Panc1 (cell line): ENCODE measurements around the gene CLASRP.

Experiments
- SIN3A ChIP-seq: IDR thresholded peaks from 2 replicates; pipeline ENCODE4 v1.6.1; 2012; ENCODE audit warnings: low read depth, mild to moderate bottlenecking, low read length, moderate library complexity, borderline replicate concordance; ENCODE audit not compliant: insufficient read depth
- TF ChIP-seq, protein P1 (sequence below): fragments of 450-650 bp; IDR thresholded peaks from 2 replicates; pipeline ENCODE4 v1.5.1; 2017; ENCODE audit warnings: mild to moderate bottlenecking

DNA sequence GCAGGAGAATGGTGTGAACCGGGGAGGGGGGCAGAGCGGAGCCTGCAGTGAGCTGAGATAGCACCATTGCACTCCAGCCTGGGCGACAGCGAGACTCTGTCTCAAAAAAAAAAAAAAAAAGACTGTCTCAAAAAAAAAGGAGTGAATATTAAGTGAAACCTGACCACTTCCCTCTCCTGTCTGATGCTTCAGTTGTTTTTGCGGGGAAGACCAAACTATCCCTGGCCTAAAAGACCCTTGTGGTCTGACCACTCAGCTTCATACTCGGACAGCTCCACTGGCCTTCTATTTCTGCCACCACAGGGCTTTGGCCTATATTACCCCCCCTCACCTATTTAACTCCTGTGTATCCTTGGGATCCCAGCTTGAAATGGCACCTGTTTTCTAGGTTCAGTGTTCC is 2.3 kb downstream of the CLASRP start:
- TF ChIP-seq, protein P1, sequence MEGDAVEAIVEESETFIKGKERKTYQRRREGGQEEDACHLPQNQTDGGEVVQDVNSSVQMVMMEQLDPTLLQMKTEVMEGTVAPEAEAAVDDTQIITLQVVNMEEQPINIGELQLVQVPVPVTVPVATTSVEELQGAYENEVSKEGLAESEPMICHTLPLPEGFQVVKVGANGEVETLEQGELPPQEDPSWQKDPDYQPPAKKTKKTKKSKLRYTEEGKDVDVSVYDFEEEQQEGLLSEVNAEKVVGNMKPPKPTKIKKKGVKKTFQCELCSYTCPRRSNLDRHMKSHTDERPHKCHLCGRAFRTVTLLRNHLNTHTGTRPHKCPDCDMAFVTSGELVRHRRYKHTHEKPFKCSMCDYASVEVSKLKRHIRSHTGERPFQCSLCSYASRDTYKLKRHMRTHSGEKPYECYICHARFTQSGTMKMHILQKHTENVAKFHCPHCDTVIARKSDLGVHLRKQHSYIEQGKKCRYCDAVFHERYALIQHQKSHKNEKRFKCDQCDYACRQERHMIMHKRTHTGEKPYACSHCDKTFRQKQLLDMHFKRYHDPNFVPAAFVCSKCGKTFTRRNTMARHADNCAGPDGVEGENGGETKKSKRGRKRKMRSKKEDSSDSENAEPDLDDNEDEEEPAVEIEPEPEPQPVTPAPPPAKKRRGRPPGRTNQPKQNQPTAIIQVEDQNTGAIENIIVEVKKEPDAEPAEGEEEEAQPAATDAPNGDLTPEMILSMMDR, result no peak
- TF ChIP-seq SIN3A, result no peak
